GM23338 (cell line): ENCODE results near the gene BEGAIN. TPM values are rescaled to one million over a fixed set of nuclear protein-coding genes. Genes with fewer than 3 reads are reported as not detected.

ENCODE experiments used
- ATAC-seq: fragments of 200-7000 bp; cut with Tn5 transposase; 3 replicates; pipeline ENCODE4 v1.9.1; 2020
- DNase-seq: peaks from one replicate; pipeline ENCODE4 v3.0.0-alpha.2; 2015; ENCODE audit warnings: low spot score
- H2AFZ ChIP-seq: fragments of 200-600 bp; sonication (generic); 2 replicates; pipeline ENCODE4 v1.8.0; 2016; ENCODE audit warnings: antibody characterized with exemption, mild to moderate bottlenecking, moderate library complexity
- H3F3A ChIP-seq: fragments of 200-600 bp; sonication (generic); replicated peaks from 2 replicates; pipeline ENCODE4 v1.8.0; 2017; ENCODE audit warnings: antibody characterized with exemption, mixed run types, low read depth
- H3K27ac ChIP-seq: fragments of 200-600 bp; sonication (generic); 2 replicates; pipeline ENCODE4 v1.6.1; 2016; ENCODE audit warnings: low read depth
- H3K27me3 ChIP-seq: fragments of 200-600 bp; sonication (generic); 2 replicates; pipeline ENCODE4 v1.8.0; 2016; ENCODE audit warnings: mild to moderate bottlenecking, mixed run types, moderate library complexity; ENCODE audit not compliant: insufficient read depth
- H3K36me3 ChIP-seq: fragments of 200-600 bp; sonication (generic); 2 replicates; pipeline ENCODE4 v1.8.0; 2016; ENCODE audit warnings: mild to moderate bottlenecking; ENCODE audit not compliant: insufficient read depth
- H3K4me1 ChIP-seq: fragments of 200-600 bp; sonication (generic); 2 replicates; pipeline ENCODE4 v1.8.0; 2016; ENCODE audit warnings: mild to moderate bottlenecking, moderate library complexity; ENCODE audit not compliant: insufficient read depth
- H3K4me2 ChIP-seq: fragments of 200-600 bp; sonication (generic); 2 replicates; pipeline ENCODE4 v1.7.1; 2017; ENCODE audit warnings: mixed run types
- H3K4me3 ChIP-seq: fragments of 200-600 bp; sonication (generic); 2 replicates; pipeline ENCODE4 v1.6.1; 2016; ENCODE audit warnings: mixed run types
- H3K79me2 ChIP-seq: fragments of 200-600 bp; sonication (generic); replicated peaks from 2 replicates; pipeline ENCODE4 v1.8.0; 2017; ENCODE audit warnings: mild to moderate bottlenecking; ENCODE audit not compliant: insufficient read depth
- H3K9me2 ChIP-seq: fragments of 200-600 bp; sonication (generic); 2 replicates; pipeline ENCODE4 v1.8.0; 2017; ENCODE audit not compliant: insufficient read depth
- H4K20me1 ChIP-seq: fragments of 200-600 bp; sonication (generic); replicated peaks from 2 replicates; pipeline ENCODE4 v1.8.0; 2017; ENCODE audit warnings: mild to moderate bottlenecking; ENCODE audit not compliant: insufficient read depth
- H3K27ac Mint-ChIP-seq: 2 replicates; pipeline ENCODE4 v1.8.0; 2020; ENCODE audit warnings: inconsistent platforms, mild to moderate bottlenecking, moderate library complexity, mixed read lengths
- H3K27me3 Mint-ChIP-seq: 3 replicates; pipeline ENCODE4 v1.8.0; 2022; ENCODE audit warnings: low read depth, mild to moderate bottlenecking, moderate library complexity, mixed read lengths, inconsistent platforms; ENCODE audit not compliant: insufficient read depth, poor library complexity
- H3K36me3 Mint-ChIP-seq: 3 replicates; pipeline ENCODE4 v1.8.0; 2021; ENCODE audit warnings: low read depth, mild to moderate bottlenecking, inconsistent platforms, moderate library complexity, mixed read lengths
- H3K4me1 Mint-ChIP-seq: 3 replicates; pipeline ENCODE4 v1.8.0; 2020; ENCODE audit warnings: mild to moderate bottlenecking, inconsistent platforms, mixed read lengths
- H3K4me3 Mint-ChIP-seq: 3 replicates; pipeline ENCODE4 v1.8.0; 2021; ENCODE audit warnings: moderate library complexity, mild to moderate bottlenecking, inconsistent platforms, mixed read lengths
- H3K9me3 Mint-ChIP-seq: 3 replicates; pipeline ENCODE4 v1.8.0; 2020; ENCODE audit warnings: moderate library complexity, mild to moderate bottlenecking, inconsistent platforms, mixed read lengths
- CTCF ChIP-seq, 2 experiments: fragments of 200-600 bp in 1 of 2; sonication (generic) in 1 of 2; conservative IDR thresholded peaks; 2 replicates each; pipeline versions ENCODE4 v1.5.1 to v1.6.1; 2016 to 2017; ENCODE audit warnings: antibody characterized with exemption in 2 of 2, low read depth in 2 of 2, mild to moderate bottlenecking in 2 of 2, moderate library complexity in 1 of 2
- EZH2 ChIP-seq: fragments of 200-600 bp; sonication (generic); IDR thresholded peaks from one replicate; pipeline ENCODE4 v1.8.0; 2017; ENCODE audit warnings: antibody characterized with exemption, mild to moderate bottlenecking, low read depth; ENCODE audit not compliant: unreplicated experiment
- JUNB ChIP-seq: IDR thresholded peaks from one replicate; pipeline ENCODE4 v1.6.1; 2016; ENCODE audit warnings: antibody characterized with exemption; ENCODE audit not compliant: unreplicated experiment
- POLR2AphosphoS5 ChIP-seq: IDR thresholded peaks from 2 replicates; pipeline ENCODE4 v1.6.1; 2016; ENCODE audit warnings: antibody characterized with exemption, low read depth
- ZNF462 ChIP-seq: fragments of 250-450 bp; sonication (Bioruptor Pico); IDR thresholded peaks from 2 replicates; pipeline ENCODE4 v1.5.0; 2020; ENCODE audit warnings: mild to moderate bottlenecking, moderate library complexity
- polyA plus RNA-seq: library from polyadenylated mRNA; unstranded; fragments of >200 nt; fragmentation: Nextera tagmentation; extraction: Ambion mirVana; gene quantifications from 2 replicates; pipeline ENCODE4 v1.2.1, GENCODE V29; 2016
- total RNA-seq: library from RNA; depleted of rRNA; stranded (reverse); fragments of >200 nt; shearing (Covaris generic); gene quantifications from 2 replicates; pipeline ENCODE4 v1.2.3, GENCODE V29; 2014

The BEGAIN gene
- total and polyA plus RNA-seq, 2 experiments from 2014 or later, result 0.60 to 2.4 TPM

- TF ChIP-seq ZNF462 (CRISPR knock-in tag) (no peak), CTCF (conservative IDR thresholded peaks at IDR 0.05; ENCODE audit: low read depth in 2 of 2) (no peak)
Observed at GRCh38 chr14:100534528-100535286, 52.5 kb downstream of the BEGAIN start (continued).

GRCh38 chr14:100533656-100534485 lies 53.3 kb downstream of the BEGAIN start:
- no peaks in the 10 kb centered on the region for H3K9me3 Mint-ChIP-seq
- Histone ChIP-seq H2AFZ (no peak overlapping the region), H3K4me1 (no peaks in the 10 kb centered on the region), H3K4me3 (no peak overlapping the region), H3K79me2 (no peaks in the 10 kb centered on the region), H3K27me3 (no peaks in the 10 kb centered on the region), H3K36me3 (no peaks in the 10 kb centered on the region), H4K20me1 (no peaks in the 10 kb centered on the region), H3F3A (no peaks in the 10 kb centered on the region), H3K27ac (no peak overlapping the region), H3K9me2 (no peaks in the 10 kb centered on the region), H3K4me2 (no peak overlapping the region)
- H3K27ac Mint-ChIP-seq, result no peak overlapping the region
- peaks cover 3% of the 10 kb centered on the region for H3K27me3 Mint-ChIP-seq
- no peaks in the 10 kb centered on the region for H3K36me3 Mint-ChIP-seq
- peaks cover 8% of the 10 kb centered on the region for H3K4me1 Mint-ChIP-seq
- ATAC-seq (no peak), DNase-seq (no peak)
- H3K4me3 Mint-ChIP-seq, result no peak overlapping the region
- TF ChIP-seq POLR2AphosphoS5 (no peak), EZH2 (no peak), JUNB (no peak), ZNF462 (CRISPR knock-in tag) (no peak)
